HG03378 (cell line): ENCODE measurements around the gene UTP4.

Experiments
- ATAC-seq: cut with Tn5 transposase; IDR thresholded peaks from one replicate; pipeline ENCODE4 v1.9.1; 2021; ENCODE audit warnings: mild to moderate bottlenecking, moderate library complexity; ENCODE audit not compliant: unreplicated experiment

The UTP4 gene

GRCh38 chr16:69201291-69201690, 68.8 kb downstream of the UTP4 start:
- ATAC-seq: no peak

- no peak for ATAC-seq
These were observed 69.3 kb downstream of the UTP4 start for GRCh38 chr16:69201787-69202186.

- ATAC-seq: no peak
These were observed 71.7 kb downstream of the UTP4 start for GRCh38 chr16:69204172-69204571.

GRCh38 chr16:69209735-69210134, 77.3 kb downstream of the UTP4 start:
- no peak for ATAC-seq

- ATAC-seq: no peak
These were observed 85.0 kb downstream of the UTP4 start for GRCh38 chr16:69217433-69217832.
